Uterus (tissue), 4 donors: ENCODE results near the gene CENPF. TPM values are rescaled to one million over a fixed set of nuclear protein-coding genes. Genes with fewer than 3 reads are reported as not detected.
"Not testable (repeated sequence)": the region's sequence is repeated elsewhere in the genome, so short reads cannot be mapped to it uniquely, and the experiment has no call there.

Experiments used
- DNase-seq, 2 donors: peaks; one replicate each; pipeline ENCODE4 v3.0.0-alpha.2; 2019 to 2020
- H3K27ac ChIP-seq, 2 donors: fragments of 200-600 bp; sonication (generic); 1 replicate in 1 of 2; 2 replicates in 1 of 2; pipeline ENCODE4 v1.5.1; 2016 to 2018
- H3K27me3 ChIP-seq, 2 donors: fragments of 200-600 bp; sonication (generic); one replicate each; pipeline ENCODE4 v1.5.1; 2018 to 2019; ENCODE audit warnings: control low read depth in 1 of 2
- H3K36me3 ChIP-seq, 2 donors: fragments of 200-600 bp; sonication (generic); one replicate each; pipeline ENCODE4 v1.5.1; 2019; ENCODE audit warnings: control low read depth in 1 of 2
- H3K4me1 ChIP-seq, 2 donors: fragments of 200-600 bp; sonication (generic); one replicate each; pipeline ENCODE4 v1.5.1; 2018 to 2019; ENCODE audit warnings: control low read depth in 1 of 2
- H3K4me3 ChIP-seq, 2 donors: fragments of 200-600 bp; sonication (generic); 1 replicate in 1 of 2; 2 replicates in 1 of 2; pipeline ENCODE4 v1.5.1; 2018 to 2019; ENCODE audit warnings: mild to moderate bottlenecking in 1 of 2
- H3K9me3 ChIP-seq, 2 donors: fragments of 200-600 bp; sonication (generic); one replicate each; pipeline ENCODE4 v1.5.1; 2019; ENCODE audit warnings: control low read depth in 1 of 2
- POLR2A ChIP-seq, 2 donors: fragments of 450-650 bp; IDR thresholded peaks; one replicate each; pipeline ENCODE4 v1.6.1; 2016; ENCODE audit warnings: antibody characterized with exemption in 2 of 2, mild to moderate bottlenecking in 1 of 2, moderate library complexity in 1 of 2
- intact Hi-C: fragments of 100-400 bp; cut with DNase I; formaldehyde crosslinking; loops from one replicate; pipeline ENCODE4 v1.15.1; 2023; ENCODE audit warnings: low total_unique reads
- total RNA-seq, 4 donors: library from RNA; depleted of rRNA in 3 of 4; stranded (reverse); fragments of >200 nt in 3 of 4; gene quantifications; one replicate each; pipeline versions ENCODE4 v1.1.0 to v1.2.4, GENCODE V29; 2014 to 2023
- TF ChIP-seq, protein P1 (sequence below), 4 experiments: fragments of 200-600 bp in 2 of 4; fragments of 450-650 bp in 2 of 4; sonication (generic) in 2 of 4; IDR thresholded peaks; one replicate each; pipeline ENCODE4 v1.5.1; 2016 to 2019; ENCODE audit warnings: antibody characterized with exemption in 4 of 4, mild to moderate bottlenecking in 2 of 4, moderate library complexity in 1 of 4
- donor health status: DM: yes; HTN: yes; CAD: no.

CENPF gene
- total RNA-seq, 4 donors from 2014 or later = under 0.01 to 41.2 (median 5.7) TPM

DNA sequence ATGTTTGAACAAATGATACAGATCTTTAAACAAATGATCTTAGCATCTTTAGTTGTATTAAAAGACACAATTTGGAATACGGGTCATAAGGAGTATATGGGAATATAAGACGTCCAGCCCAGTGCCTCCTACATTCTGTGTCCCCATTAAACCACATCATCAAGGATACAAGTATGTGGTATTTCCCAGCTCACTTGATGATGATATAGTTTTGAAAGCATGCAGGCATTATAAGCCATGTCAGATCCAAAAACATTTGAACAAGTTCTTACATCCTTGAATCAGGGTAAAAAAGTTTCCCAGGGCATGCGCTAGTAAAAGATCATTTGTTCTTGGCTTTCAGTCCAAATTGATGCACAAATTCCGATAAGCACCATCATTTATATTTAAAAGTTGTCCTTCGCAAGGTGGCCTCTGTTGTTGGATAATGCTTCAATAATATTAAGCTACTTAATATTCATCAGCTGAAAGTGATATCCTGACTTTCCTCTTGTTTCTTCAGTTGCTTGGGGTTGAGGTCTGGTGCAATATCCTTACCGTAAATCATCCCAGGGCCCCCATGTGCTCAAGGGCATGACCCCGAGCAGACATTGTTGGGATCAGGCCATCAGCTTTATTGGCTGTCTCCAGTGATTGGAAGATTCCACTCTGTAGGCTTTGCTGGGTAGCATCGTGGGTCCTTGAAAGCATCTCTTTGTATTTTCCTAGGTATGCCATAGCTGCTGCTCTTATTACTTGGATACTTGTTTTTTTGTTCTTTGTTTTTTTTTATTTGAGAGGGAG lies 61.8 kb downstream of the CENPF start:
- no peaks in the 10 kb centered on the region for H3K4me1 ChIP-seq
- H3K36me3 ChIP-seq = no peaks in the 10 kb centered on the region
- TF ChIP-seq, protein P1, sequence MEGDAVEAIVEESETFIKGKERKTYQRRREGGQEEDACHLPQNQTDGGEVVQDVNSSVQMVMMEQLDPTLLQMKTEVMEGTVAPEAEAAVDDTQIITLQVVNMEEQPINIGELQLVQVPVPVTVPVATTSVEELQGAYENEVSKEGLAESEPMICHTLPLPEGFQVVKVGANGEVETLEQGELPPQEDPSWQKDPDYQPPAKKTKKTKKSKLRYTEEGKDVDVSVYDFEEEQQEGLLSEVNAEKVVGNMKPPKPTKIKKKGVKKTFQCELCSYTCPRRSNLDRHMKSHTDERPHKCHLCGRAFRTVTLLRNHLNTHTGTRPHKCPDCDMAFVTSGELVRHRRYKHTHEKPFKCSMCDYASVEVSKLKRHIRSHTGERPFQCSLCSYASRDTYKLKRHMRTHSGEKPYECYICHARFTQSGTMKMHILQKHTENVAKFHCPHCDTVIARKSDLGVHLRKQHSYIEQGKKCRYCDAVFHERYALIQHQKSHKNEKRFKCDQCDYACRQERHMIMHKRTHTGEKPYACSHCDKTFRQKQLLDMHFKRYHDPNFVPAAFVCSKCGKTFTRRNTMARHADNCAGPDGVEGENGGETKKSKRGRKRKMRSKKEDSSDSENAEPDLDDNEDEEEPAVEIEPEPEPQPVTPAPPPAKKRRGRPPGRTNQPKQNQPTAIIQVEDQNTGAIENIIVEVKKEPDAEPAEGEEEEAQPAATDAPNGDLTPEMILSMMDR (IDR thresholded peaks at IDR 0.05) = no peak
- TF ChIP-seq POLR2A (IDR thresholded peaks at IDR 0.05) = no peak
- no peak overlapping the region for H3K27ac ChIP-seq
- H3K27me3 ChIP-seq = no peaks in the 10 kb centered on the region
- intact Hi-C loops = no loop called here
- H3K9me3 ChIP-seq = no peaks in the 10 kb centered on the region
- H3K4me3 ChIP-seq = no peak overlapping the region
- no peak for DNase-seq

DNA sequence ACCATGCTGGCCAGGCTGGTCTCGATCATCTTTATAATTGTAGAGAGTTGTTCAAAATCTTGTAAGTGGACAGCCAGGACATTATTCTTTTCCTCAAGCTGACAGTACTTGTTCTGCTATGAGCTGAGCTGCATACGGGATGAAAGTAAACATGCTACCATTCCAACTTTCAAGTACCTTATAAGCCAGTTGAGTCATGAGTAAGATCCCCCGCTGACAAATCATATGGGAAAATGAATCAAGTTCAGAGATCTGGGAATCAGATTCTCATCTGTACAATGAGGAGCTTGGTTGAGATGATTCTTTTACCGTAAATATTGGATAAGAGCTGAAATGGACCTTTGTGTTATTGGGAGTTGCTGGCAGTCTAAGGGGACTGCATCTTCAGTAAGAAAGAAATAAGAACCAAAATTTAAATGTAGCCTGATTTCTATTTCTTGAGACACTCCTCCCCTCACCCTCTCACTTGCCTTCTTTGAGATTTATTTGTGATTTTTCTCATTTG lies 62.7 kb downstream of the CENPF start:
- no peak for DNase-seq
- no peaks in the 10 kb centered on the region for H3K36me3 ChIP-seq
- H3K4me3 ChIP-seq = no peak overlapping the region
- no peaks in the 10 kb centered on the region for H3K27me3 ChIP-seq
- TF ChIP-seq, protein P1 (IDR thresholded peaks at IDR 0.05) = no peak
- no peak for TF ChIP-seq POLR2A (IDR thresholded peaks at IDR 0.05)
- H3K4me1 ChIP-seq = no peaks in the 10 kb centered on the region
- intact Hi-C loops = no loop called here
- H3K27ac ChIP-seq = no peak overlapping the region
- no peaks in the 10 kb centered on the region for H3K9me3 ChIP-seq

DNA sequence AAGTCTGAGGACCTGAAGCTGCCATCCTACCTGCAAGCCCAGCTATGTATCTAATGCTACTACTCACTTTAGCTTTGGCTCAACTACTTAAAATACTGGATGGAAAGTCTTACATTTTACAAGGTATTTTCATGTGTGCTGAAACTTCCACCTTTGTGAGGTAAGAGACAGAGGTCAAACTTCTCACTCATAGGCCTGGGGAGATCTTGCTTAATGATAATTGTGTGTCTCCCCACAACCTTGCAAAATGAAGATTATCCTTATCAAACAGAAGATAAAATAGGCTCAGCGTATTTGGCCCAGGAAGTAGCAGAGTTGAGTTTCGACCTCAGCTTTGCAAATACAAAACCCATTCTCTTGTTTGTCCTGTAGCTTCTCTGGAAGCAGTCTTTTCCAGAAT lies 63.7 kb downstream of the CENPF start:
- intact Hi-C loops = no loop called here

DNA sequence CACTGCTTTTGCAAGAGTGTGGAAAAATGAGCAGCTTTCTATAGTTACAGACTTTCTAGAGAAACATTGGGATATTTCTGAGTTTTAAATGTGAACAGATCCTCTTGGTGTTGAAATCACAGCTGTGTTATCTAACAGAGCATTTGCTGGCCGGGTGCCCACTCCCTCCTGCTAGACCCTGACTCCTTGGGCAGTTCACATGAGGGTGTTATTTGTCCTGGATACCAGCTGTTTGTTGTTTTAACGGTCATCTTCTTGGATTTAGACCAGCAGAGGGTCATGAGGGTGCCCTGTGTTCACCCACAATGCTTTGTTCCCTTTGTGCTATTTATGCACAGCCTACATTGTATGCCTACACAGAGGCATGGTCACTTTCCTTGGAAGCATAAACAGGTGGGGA lies 67.1 kb downstream of the CENPF start:
- H3K4me3 ChIP-seq = no peak overlapping the region
- intact Hi-C loops = no loop called here
- no peak overlapping the region for H3K27ac ChIP-seq
- no peaks in the 10 kb centered on the region for H3K27me3 ChIP-seq
- H3K9me3 ChIP-seq = no peaks in the 10 kb centered on the region
- TF ChIP-seq, protein P1 (IDR thresholded peaks at IDR 0.05) = no peak
- TF ChIP-seq POLR2A (IDR thresholded peaks at IDR 0.05) = no peak
- H3K4me1 ChIP-seq = no peaks in the 10 kb centered on the region
- peak; percentile 15 to 21 for DNase-seq
- H3K36me3 ChIP-seq = no peaks in the 10 kb centered on the region

More for the DNA sequence above, 63.7 kb downstream of the CENPF start:
- Histone ChIP-seq H3K4me3 (no peak overlapping the region), H3K27ac (no peak overlapping the region), H3K36me3 (no peaks in the 10 kb centered on the region), H3K4me1 (no peaks in the 10 kb centered on the region), H3K9me3 (no peaks in the 10 kb centered on the region), H3K27me3 (no peaks in the 10 kb centered on the region)
- no peak for TF ChIP-seq POLR2A (IDR thresholded peaks at IDR 0.05)
- TF ChIP-seq, protein P1 (IDR thresholded peaks at IDR 0.05) = no peak
- no peak for DNase-seq

DNA sequence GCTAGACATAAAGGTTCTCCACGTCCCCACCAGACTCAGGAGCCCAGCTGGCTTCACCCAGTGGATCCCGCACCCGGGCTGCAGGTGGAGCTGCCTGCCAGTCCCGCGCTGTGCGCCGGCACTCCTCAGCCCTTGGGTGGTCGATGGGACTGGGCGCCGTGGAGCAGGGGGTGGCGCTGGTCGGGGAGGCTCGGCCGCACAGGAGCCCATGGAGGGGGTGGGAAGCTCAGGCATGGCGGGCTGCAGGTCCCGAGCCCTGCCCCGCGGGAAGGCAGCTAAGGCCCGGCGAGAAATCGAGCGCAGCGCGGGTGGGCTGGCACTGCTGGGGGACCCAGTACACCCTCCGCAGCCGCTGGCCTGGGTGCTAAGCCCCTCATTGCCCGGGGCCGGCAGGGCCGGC lies 70.0 kb downstream of the CENPF start:
- intact Hi-C loops, H3K4me3 ChIP-seq, DNase-seq, H3K4me1 ChIP-seq, H3K9me3 ChIP-seq, H3K36me3 ChIP-seq, H3K27me3 ChIP-seq, H3K27ac ChIP-seq: not testable (repeated sequence)
